ENCODE data around the gene TEAD3. TPM values are rescaled to one million over a fixed set of nuclear protein-coding genes. Genes with fewer than 3 reads are reported as not detected.

The TEAD3 gene
- total RNA-seq, 1 donor from 2014 or later: 75.5 TPM

DNA sequence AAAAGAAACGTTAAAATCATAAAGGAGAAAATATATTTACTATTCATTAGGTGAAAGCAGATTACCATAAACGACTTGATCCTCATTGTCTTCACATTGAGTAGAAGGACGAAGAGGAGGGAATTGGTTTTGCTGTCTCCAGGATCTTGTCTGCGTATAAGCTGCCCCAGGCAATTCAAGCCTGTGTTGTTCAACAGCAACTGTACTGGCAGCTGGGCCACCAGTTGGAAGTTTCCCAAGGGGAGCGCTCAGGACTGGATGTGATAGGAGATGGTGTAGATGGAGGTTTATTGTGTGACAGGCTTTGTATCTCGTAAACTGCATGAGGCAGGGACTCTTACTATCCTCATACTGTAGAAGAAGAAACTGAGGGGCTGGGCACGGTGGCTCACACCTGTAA, 48.7 kb downstream of the TEAD3 start:
- no peak overlapping the region for H3K4me3 ChIP-seq (ENCODE audit: insufficient read depth, low read depth, low read length)
- H4K20me1 ChIP-seq (ENCODE audit: insufficient read depth, low read length): no peaks in the 10 kb centered on the region
- H3K36me3 Mint-ChIP-seq (ENCODE audit: low read depth, unreplicated experiment): no peaks in the 10 kb centered on the region
- H3K4me1 ChIP-seq (ENCODE audit: insufficient read depth, low read length): peaks cover 12% of the 10 kb centered on the region
- H3K9me3 ChIP-seq (ENCODE audit: insufficient read depth, low read depth, low read length): no peaks in the 10 kb centered on the region
- no peak overlapping the region for H3K27ac ChIP-seq (ENCODE audit: low read depth, low read length)
- no peaks in the 10 kb centered on the region for H3K27me3 ChIP-seq (ENCODE audit: insufficient read depth, low read length)
- H3K9me3 Mint-ChIP-seq (ENCODE audit: unreplicated experiment): no peaks in the 10 kb centered on the region
- DNase-seq (ENCODE audit: low read depth) (no peak), FAIRE-seq (no peak)
- H3K9ac ChIP-seq (ENCODE audit: low read length): no peak overlapping the region
- no peak overlapping the region for H3K4me2 ChIP-seq (ENCODE audit: low read length)
- H3K36me3 ChIP-seq (ENCODE audit: insufficient read depth, low read length): no peaks in the 10 kb centered on the region
- no peaks in the 10 kb centered on the region for H3K79me2 ChIP-seq (ENCODE audit: insufficient read depth, low read length)
- no peak overlapping the region for H3K27ac Mint-ChIP-seq (ENCODE audit: unreplicated experiment)
- TF ChIP-seq EZH2 (IDR thresholded peaks at IDR 0.05; ENCODE audit: insufficient read depth, low read length) (no peak), CTCF (IDR thresholded peaks at IDR 0.05; ENCODE audit: insufficient read depth, low read depth, low read length) (no peak)
- H3K4me3 Mint-ChIP-seq (ENCODE audit: unreplicated experiment): no peak overlapping the region
- H3K27me3 Mint-ChIP-seq (ENCODE audit: low read depth, unreplicated experiment): peaks cover 18% of the 10 kb centered on the region
- H2AFZ ChIP-seq (ENCODE audit: low read depth, low read length): no peak overlapping the region
- peaks cover 2% of the 10 kb centered on the region for H3K4me1 Mint-ChIP-seq (ENCODE audit: low read depth, unreplicated experiment)

DNA sequence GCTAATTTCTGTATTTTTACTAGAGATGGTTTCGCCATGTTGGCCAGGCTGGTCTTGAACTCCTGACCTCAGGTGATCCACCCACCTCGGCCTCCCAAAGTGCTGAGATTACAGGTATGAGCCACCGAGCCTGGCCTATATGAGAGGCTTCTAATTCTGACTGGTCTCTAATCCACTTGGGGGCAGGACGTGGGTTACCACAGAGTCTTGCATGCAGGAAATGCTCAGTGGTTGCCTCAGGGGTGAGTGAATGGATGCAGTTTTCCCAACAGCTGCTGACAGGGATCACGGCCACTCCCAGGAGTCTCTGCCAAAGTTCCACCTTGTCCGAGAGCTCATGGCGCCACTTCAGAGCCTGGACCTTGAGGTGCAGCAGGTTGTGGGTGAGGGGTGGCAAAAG, 51.2 kb downstream of the TEAD3 start:
- H3K27ac ChIP-seq (ENCODE audit: low read depth, low read length): no peak overlapping the region
- H3K79me2 ChIP-seq (ENCODE audit: insufficient read depth, low read length): no peaks in the 10 kb centered on the region
- TF ChIP-seq CTCF (IDR thresholded peaks at IDR 0.05; ENCODE audit: insufficient read depth, low read depth, low read length): no peak
- no peak for TF ChIP-seq EZH2 (IDR thresholded peaks at IDR 0.05; ENCODE audit: insufficient read depth, low read length)
- peaks cover 20% of the 10 kb centered on the region for H3K27me3 Mint-ChIP-seq (ENCODE audit: low read depth, unreplicated experiment)
- no peak overlapping the region for H3K27ac Mint-ChIP-seq (ENCODE audit: unreplicated experiment)
- H2AFZ ChIP-seq (ENCODE audit: low read depth, low read length): no peak overlapping the region
- no peak overlapping the region for H3K4me2 ChIP-seq (ENCODE audit: low read length)
- H3K36me3 Mint-ChIP-seq (ENCODE audit: low read depth, unreplicated experiment): no peaks in the 10 kb centered on the region
- H3K9me3 Mint-ChIP-seq (ENCODE audit: unreplicated experiment): no peaks in the 10 kb centered on the region
- no peak overlapping the region for H3K4me3 ChIP-seq (ENCODE audit: insufficient read depth, low read depth, low read length)
- H3K27me3 ChIP-seq (ENCODE audit: insufficient read depth, low read length): no peaks in the 10 kb centered on the region
- H4K20me1 ChIP-seq (ENCODE audit: insufficient read depth, low read length): no peaks in the 10 kb centered on the region
- no peak overlapping the region for H3K4me3 Mint-ChIP-seq (ENCODE audit: unreplicated experiment)
- DNase-seq (ENCODE audit: low read depth): no peak
- H3K4me1 Mint-ChIP-seq (ENCODE audit: low read depth, unreplicated experiment): no peaks in the 10 kb centered on the region
- no peak for FAIRE-seq
- no peaks in the 10 kb centered on the region for H3K36me3 ChIP-seq (ENCODE audit: insufficient read depth, low read length)
- H3K9ac ChIP-seq (ENCODE audit: low read length): no peak overlapping the region
- no peaks in the 10 kb centered on the region for H3K4me1 ChIP-seq (ENCODE audit: insufficient read depth, low read length)
- H3K9me3 ChIP-seq (ENCODE audit: insufficient read depth, low read depth, low read length): no peaks in the 10 kb centered on the region

DNA sequence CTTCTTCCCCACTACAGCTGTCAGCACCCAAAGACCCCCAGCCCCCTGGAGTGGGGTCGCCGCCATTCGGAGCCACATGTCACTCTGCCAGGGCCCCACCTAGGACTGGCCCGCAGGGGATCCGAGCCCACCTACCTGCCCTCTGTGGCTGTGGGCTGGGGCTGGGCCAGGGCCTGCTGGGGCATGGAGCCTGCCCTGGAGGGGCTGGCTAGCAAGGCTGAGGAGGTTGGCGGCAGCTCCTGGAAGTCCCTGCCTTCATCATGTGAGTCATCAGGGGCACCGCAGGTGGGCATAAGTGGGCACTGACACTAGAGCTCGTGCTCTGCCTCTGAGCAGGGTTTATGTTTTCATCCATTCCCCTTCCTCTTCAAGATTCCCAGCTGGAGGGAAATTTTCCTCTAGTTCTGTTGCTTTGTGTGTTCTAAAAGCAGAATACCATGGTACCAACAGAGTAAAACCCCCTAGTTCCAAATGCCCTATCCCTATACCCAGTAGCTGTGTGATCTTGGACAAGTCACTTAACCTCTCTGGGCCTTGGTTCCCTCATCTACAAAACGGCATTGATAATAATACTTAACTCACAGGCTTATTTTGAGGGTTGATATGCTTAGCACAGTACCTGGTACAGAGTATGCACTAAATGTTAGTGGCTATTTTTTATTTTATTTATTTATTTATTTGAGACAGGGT, 53.4 kb downstream of the TEAD3 start:
- no peaks in the 10 kb centered on the region for H3K79me2 ChIP-seq (ENCODE audit: insufficient read depth, low read length)
- H3K4me3 Mint-ChIP-seq (ENCODE audit: unreplicated experiment): no peak overlapping the region
- H3K9me3 ChIP-seq (ENCODE audit: insufficient read depth, low read depth, low read length): no peaks in the 10 kb centered on the region
- no peak for TF ChIP-seq EZH2 (IDR thresholded peaks at IDR 0.05; ENCODE audit: insufficient read depth, low read length)
- TF ChIP-seq CTCF (IDR thresholded peaks at IDR 0.05; ENCODE audit: insufficient read depth, low read depth, low read length): no peak
- no peak overlapping the region for H3K9ac ChIP-seq (ENCODE audit: low read length)
- H3K27me3 ChIP-seq (ENCODE audit: insufficient read depth, low read length): no peaks in the 10 kb centered on the region
- no peaks in the 10 kb centered on the region for H3K9me3 Mint-ChIP-seq (ENCODE audit: unreplicated experiment)
- FAIRE-seq (no peak), DNase-seq (ENCODE audit: low read depth) (no peak)
- H3K27ac ChIP-seq (ENCODE audit: low read depth, low read length): no peak overlapping the region
- no peaks in the 10 kb centered on the region for H3K36me3 ChIP-seq (ENCODE audit: insufficient read depth, low read length)
- H3K36me3 Mint-ChIP-seq (ENCODE audit: low read depth, unreplicated experiment): no peaks in the 10 kb centered on the region
- H2AFZ ChIP-seq (ENCODE audit: low read depth, low read length): no peak overlapping the region
- H3K4me3 ChIP-seq (ENCODE audit: insufficient read depth, low read depth, low read length): no peak overlapping the region
- H3K4me2 ChIP-seq (ENCODE audit: low read length): no peak overlapping the region
- peaks cover 9% of the 10 kb centered on the region for H3K27me3 Mint-ChIP-seq (ENCODE audit: low read depth, unreplicated experiment)
- peak overlapping the region; percentile 26 for H3K27ac Mint-ChIP-seq (ENCODE audit: unreplicated experiment)
- H3K4me1 ChIP-seq (ENCODE audit: insufficient read depth, low read length): no peaks in the 10 kb centered on the region
- no peaks in the 10 kb centered on the region for H4K20me1 ChIP-seq (ENCODE audit: insufficient read depth, low read length)
- no peaks in the 10 kb centered on the region for H3K4me1 Mint-ChIP-seq (ENCODE audit: low read depth, unreplicated experiment)

Data from astrocyte (in vitro differentiated cells and primary cell).